ENCODE data around the gene PPIP5K2.
A peak's percentile ranks its signal among the peaks of the same experiment; 100 is the strongest.
"Not testable (repeated sequence)": the region's sequence is repeated elsewhere in the genome, so short reads cannot be mapped to it uniquely, and the experiment has no call there.

PPIP5K2 gene

GRCh38 chr5:103119765-103120606 lies at the start of gene PPIP5K2, which contains the start of gene GIN1:
Gene PPIP5K2 (plus strand): TSS chr5:103120301. CDS start chr5:103129590, 9,289 bp downstream.
Gene GIN1 (minus strand): TSS chr5:103120138. CDS start chr5:103108707, 11,431 bp downstream.
- DNase-seq (ENCODE audit: low spot score) = peak; percentile 98

- not testable (repeated sequence) for DNase-seq (ENCODE audit: low spot score)
Observed at GRCh38 chr5:103073500-103073899, 46.6 kb upstream of the PPIP5K2 start.

- no peak for DNase-seq (ENCODE audit: low spot score)
Observed at GRCh38 chr5:103075442-103075841, 44.7 kb upstream of the PPIP5K2 start.

- DNase-seq (ENCODE audit: low spot score) = no peak
Observed at GRCh38 chr5:103079796-103080195, 40.3 kb upstream of the PPIP5K2 start.

- no peak for DNase-seq (ENCODE audit: low spot score)
Observed at GRCh38 chr5:103086547-103086946, 33.6 kb upstream of the PPIP5K2 start.

DNA sequence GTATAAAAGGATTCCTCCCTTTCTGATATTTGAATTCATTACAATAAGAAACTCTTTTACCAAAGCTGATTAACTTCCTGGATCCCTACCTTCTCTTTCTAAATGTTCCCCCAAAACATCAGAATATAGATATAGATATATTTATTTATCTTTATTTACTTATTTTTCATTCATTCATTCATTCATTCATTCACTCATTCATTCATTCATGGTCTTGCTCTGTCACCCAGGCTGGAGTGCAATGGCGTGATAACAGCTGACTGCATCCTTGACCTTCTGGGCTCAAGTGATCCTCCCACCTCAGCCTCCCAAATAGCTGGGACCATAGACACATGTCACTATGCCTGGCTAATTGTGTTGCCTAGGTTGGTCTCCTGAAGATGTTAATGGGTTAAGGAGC lies 30.8 kb upstream of the PPIP5K2 start:
- DNase-seq (ENCODE audit: low spot score) = no peak

DNA sequence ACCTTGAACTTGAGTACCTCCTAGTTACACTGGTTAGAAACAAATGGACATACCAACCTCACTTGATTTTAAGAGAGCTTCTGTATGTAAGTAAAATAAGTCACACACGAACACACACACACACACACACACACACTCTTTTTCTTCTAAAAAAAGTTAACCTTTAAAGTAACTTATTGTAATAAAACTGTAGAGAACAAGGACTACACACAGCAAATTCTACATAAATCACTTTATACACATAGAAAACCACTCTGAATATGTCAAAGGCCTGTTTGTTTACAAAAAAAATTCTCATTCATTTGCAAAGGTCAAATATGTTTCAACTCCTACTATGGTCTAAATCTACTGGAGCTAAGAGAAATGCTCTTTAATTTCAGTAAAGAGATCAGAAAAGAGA lies 29.3 kb upstream of the PPIP5K2 start:
- DNase-seq (ENCODE audit: low spot score) = no peak

DNA sequence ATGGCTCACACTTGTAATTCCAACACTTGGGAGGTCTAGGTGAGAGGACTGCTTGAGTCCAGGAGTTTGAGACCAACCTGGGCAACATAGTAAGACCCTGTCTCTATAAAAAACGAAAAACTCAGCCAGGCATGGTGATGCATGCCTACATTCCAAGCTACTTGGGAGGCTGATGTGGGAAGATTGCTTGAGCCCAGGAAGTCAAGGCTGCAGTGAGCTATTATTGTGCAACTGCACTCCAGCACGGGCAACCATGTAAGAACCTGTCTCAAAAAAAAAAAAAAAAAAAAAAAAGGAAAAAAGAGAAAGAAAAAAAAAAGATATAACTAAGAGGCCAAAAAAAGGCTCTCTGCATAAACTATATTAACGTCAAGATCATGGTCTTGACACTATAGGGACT lies 27.4 kb upstream of the PPIP5K2 start:
- no peak for DNase-seq (ENCODE audit: low spot score)

DNA sequence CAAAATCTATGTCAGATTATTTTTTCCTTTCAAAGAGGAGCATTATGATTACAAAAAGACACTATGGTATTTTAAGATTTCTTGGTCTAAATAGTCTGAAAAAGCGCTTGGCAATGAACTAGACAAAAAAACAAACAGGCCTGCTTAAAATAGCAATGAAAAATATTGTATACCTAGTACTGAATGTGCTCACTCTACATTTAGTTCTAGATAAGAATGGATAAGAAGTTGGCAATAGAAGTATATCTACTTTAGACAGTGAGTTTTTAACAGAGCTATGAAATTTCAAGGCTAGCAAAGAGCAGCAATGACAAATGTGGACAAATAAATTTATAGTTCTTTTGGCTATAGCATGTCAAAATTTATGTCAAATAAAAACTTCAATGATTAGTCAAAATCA lies 26.4 kb upstream of the PPIP5K2 start:
- no peak for DNase-seq (ENCODE audit: low spot score)

DNA sequence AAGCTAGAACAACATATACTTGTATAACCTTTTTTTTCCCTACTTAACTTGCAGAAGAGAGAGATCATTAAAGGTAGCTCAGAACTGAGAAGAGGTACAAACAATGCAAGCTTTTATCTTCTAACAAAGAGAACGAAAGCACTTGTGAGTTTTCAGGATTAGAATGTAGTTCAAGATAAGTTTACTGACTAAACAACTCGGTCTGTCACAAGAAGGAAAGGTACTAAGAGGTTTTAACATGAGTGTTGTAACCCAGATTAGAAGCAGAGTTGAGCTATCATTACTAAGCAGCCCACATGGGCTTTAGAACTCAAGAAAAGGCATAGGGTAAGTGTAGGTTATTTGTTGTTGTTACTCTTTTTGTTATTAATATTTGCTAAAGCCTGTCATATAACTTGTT lies 25.4 kb upstream of the PPIP5K2 start:
- peak; percentile 30 for DNase-seq (ENCODE audit: low spot score)

- no peak for DNase-seq (ENCODE audit: low spot score)
Observed at GRCh38 chr5:103098993-103099392, 21.1 kb upstream of the PPIP5K2 start.

- no peak for DNase-seq (ENCODE audit: low spot score)
Observed at GRCh38 chr5:103101079-103101750, 18.9 kb upstream of the PPIP5K2 start.

GRCh38 chr5:103102234-103102633 lies 17.9 kb upstream of the PPIP5K2 start:
- no peak for DNase-seq (ENCODE audit: low spot score)

DNA sequence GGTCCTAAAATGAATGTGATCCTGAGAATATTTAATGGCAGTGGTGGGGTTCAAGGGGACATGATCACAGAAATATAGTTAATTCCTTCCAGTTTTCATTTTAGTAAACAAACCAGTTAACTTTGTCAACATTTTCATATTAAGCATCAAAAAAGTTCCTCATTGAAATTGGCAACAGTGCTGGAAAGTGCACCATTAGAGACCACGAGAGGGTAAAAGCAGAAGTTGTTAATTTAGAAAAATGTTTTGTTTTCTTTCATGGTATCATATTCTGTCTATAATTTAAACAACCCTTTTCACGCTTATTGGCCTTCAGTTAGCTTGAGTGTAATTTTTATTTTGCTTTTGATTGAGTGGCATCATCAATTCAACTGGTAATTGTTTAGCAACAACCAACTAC lies 12.0 kb upstream of the PPIP5K2 start:
- DNase-seq (ENCODE audit: low spot score) = no peak

DNA sequence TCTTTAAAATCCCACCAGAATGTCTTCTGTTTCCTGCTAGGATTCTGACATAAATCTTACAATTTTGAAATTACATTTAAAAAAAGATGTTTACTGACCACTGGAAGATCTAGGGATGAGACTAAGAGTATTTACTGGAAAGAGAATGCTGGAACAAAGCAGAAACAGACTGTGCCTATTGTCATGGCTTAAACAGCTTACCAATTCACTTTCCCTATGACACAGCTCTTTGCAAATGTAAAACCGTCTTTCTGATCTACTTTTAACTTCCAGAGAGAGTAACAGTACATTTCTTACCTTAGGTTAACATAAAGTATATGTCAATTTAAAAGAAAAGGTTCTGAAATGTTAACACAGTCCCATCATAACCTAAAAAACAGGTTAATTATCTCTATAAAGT lies 10.8 kb upstream of the PPIP5K2 start:
- no peak for DNase-seq (ENCODE audit: low spot score)

- DNase-seq (ENCODE audit: low spot score) = no peak
Observed at GRCh38 chr5:103110403-103110802, 9.7 kb upstream of the PPIP5K2 start.

GRCh38 chr5:103111468-103111867 lies 8.6 kb upstream of the PPIP5K2 start:
- no peak for DNase-seq (ENCODE audit: low spot score)

- DNase-seq (ENCODE audit: low spot score) = no peak
Observed at GRCh38 chr5:103112910-103113309, 7.2 kb upstream of the PPIP5K2 start.

GRCh38 chr5:103114440-103114839 lies 5.7 kb upstream of the PPIP5K2 start:
- no peak for DNase-seq (ENCODE audit: low spot score)

GRCh38 chr5:103117471-103117991 lies 2.6 kb upstream of the PPIP5K2 start:
- DNase-seq (ENCODE audit: low spot score) = no peak

DNA sequence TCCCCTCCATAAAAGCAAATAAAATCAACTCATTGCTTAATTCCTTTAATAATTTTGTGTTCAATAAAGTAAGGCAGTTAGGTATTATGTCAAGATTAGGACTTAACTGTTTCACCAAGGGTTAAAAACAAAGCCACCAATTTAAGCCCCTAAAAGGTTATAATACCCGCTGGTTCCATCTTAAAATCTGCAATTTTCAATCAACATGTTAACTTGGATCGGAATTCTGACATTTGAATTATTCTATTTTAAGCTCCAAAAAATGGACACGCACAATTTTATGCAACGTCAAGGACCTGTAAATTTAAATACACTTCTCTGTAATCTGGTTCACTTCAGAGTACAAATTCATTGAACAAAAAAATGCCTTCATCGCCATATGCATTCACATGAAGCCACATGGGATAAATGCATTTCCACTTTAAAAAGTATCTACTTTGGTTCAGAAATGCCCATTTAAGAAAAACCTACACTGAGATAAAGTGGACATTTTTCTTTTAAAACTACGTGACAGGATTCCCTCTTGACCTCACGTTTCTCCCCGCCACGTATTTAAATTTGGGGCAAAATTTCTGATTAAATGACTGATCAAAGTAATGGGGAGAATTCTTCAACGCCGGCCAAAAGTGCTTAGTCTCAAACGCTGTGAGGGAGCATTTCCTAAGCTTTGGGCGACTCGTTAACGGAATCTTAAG lies 884 bp upstream of the PPIP5K2 start:
- DNase-seq (ENCODE audit: low spot score) = no peak

- DNase-seq (ENCODE audit: low spot score) = peak; percentile 43
Observed at GRCh38 chr5:103120607-103121200, 603 bp downstream of the PPIP5K2 start.
